IPS-11a (cell line): Measurements from ENCODE around the gene LRRC15.

Source experiments
- H3K4me3 ChIP-seq: one replicate; pipeline ENCODE4 v1.5.1; 2013; ENCODE audit warnings: low read depth, low read length, control low read depth

The LRRC15 gene

GRCh38 chr3:194386066-194386465, 16.5 kb upstream of the LRRC15 start:
- no peak overlapping the region for H3K4me3 ChIP-seq

- no peak overlapping the region for H3K4me3 ChIP-seq
These were observed 15.0 kb upstream of the LRRC15 start for GRCh38 chr3:194384569-194385001.

GRCh38 chr3:194384156-194384555, 14.6 kb upstream of the LRRC15 start:
- H3K4me3 ChIP-seq: no peak overlapping the region

GRCh38 chr3:194383276-194383940, 13.9 kb upstream of the LRRC15 start:
- no peak overlapping the region for H3K4me3 ChIP-seq

- no peak overlapping the region for H3K4me3 ChIP-seq
These were observed 13.3 kb upstream of the LRRC15 start for GRCh38 chr3:194382892-194383223.

- no peak overlapping the region for H3K4me3 ChIP-seq
These were observed 12.8 kb upstream of the LRRC15 start for GRCh38 chr3:194382196-194382891.

- no peak overlapping the region for H3K4me3 ChIP-seq
These were observed 11.9 kb upstream of the LRRC15 start for GRCh38 chr3:194381460-194381875.

GRCh38 chr3:194380326-194380725, 10.8 kb upstream of the LRRC15 start:
- no peak overlapping the region for H3K4me3 ChIP-seq

- no peak overlapping the region for H3K4me3 ChIP-seq
These were observed 10.1 kb upstream of the LRRC15 start for GRCh38 chr3:194379651-194380050.

GRCh38 chr3:194379231-194379630, 9.7 kb upstream of the LRRC15 start:
- H3K4me3 ChIP-seq: no peak overlapping the region

GRCh38 chr3:194377708-194378107, 8.2 kb upstream of the LRRC15 start:
- H3K4me3 ChIP-seq: no peak overlapping the region

GRCh38 chr3:194376241-194376560, 6.7 kb upstream of the LRRC15 start:
- no peak overlapping the region for H3K4me3 ChIP-seq

GRCh38 chr3:194375473-194376240, 6.1 kb upstream of the LRRC15 start:
- H3K4me3 ChIP-seq: no peak overlapping the region

GRCh38 chr3:194374935-194375334, 5.4 kb upstream of the LRRC15 start:
- H3K4me3 ChIP-seq: no peak overlapping the region

- H3K4me3 ChIP-seq: no peak overlapping the region
These were observed 4.4 kb upstream of the LRRC15 start for GRCh38 chr3:194373899-194374298.

- H3K4me3 ChIP-seq: no peak overlapping the region
These were observed 3.5 kb upstream of the LRRC15 start for GRCh38 chr3:194373028-194373427.

- H3K4me3 ChIP-seq: no peak overlapping the region
These were observed 1.2 kb upstream of the LRRC15 start for GRCh38 chr3:194370753-194371152.

GRCh38 chr3:194368918-194369317, 625 bp downstream of the LRRC15 start:
- H3K4me3 ChIP-seq: no peak overlapping the region

GRCh38 chr3:194367992-194368841, 1.3 kb downstream of the LRRC15 start:
- no peak overlapping the region for H3K4me3 ChIP-seq

GRCh38 chr3:194365978-194366490, 3.5 kb downstream of the LRRC15 start:
- no peak overlapping the region for H3K4me3 ChIP-seq

GRCh38 chr3:194365526-194365925, 4.0 kb downstream of the LRRC15 start:
- H3K4me3 ChIP-seq: no peak overlapping the region
